HepG2 (cell line): ENCODE data around the gene SLC19A1. TPM values are rescaled to one million over a fixed set of nuclear protein-coding genes. Genes with fewer than 3 reads are reported as not detected.

Source experiments
- ATAC-seq: fragments of 200-7000 bp; cut with Tn5 transposase; 3 replicates; pipeline ENCODE4 v1.9.1; 2020; ENCODE audit warnings: mild to moderate bottlenecking, moderate library complexity
- BruUV-seq: library from RNA; stranded (reverse); fragments of 400-500 nt; replicated peaks from 2 replicates; lab custom pipeline; 2021; lab: Mats Ljungman, UMichigan
- CTCF ChIA-PET: fragments of 300-600 bp; formaldehyde crosslinking; extraction: SDS; loops from one replicate; lab custom pipeline; 2021; ENCODE audit warnings: low total read pairs, inconsistent platforms, low intra/inter-chr PET ratio; lab: Yijun Ruan, JAX
- POLR2A ChIA-PET: fragments of 350-600 bp; sonication (Branson Sonifier 250); formaldehyde crosslinking; loops from one replicate; lab custom pipeline; 2020; ENCODE audit warnings: antibody characterized with exemption, inconsistent platforms; lab: Yijun Ruan, JAX
- DNase-seq: peaks from one replicate; pipeline ENCODE4 v3.0.0-alpha.2; 2015; ENCODE audit warnings: low spot score
- FAIRE-seq: peaks from 3 replicates; lab custom pipeline; 2011; peaks lifted over from hg19 to GRCh38; lab: Jason Lieb, UNC
- H2AFZ ChIP-seq: one replicate; pipeline ENCODE4 v1.6.1; 2011; ENCODE audit warnings: low read length, inconsistent platforms
- H3K27ac ChIP-seq: fragments of 300-600 bp; 3 replicates; pipeline ENCODE4 v1.8.0; 2011; ENCODE audit warnings: mixed run types, mild to moderate bottlenecking, mixed read lengths, low read length, inconsistent platforms; ENCODE audit not compliant: insufficient read depth; ENCODE audit errors: extremely low read length
- H3K27me3 ChIP-seq, 2 experiments: fragments of 200-600 bp in 1 of 2; 2 replicates in 1 of 2; 3 replicates in 1 of 2; pipeline versions ENCODE4 v1.6.0 to v1.8.0; 2011; ENCODE audit warnings: low read length in 2 of 2, mild to moderate bottlenecking in 2 of 2, moderate library complexity in 2 of 2, inconsistent platforms in 1 of 2; ENCODE audit not compliant: insufficient read depth in 2 of 2, control insufficient read depth in 1 of 2
- H3K36me3 ChIP-seq, 2 experiments: fragments of 200-600 bp in 1 of 2; replicated peaks in 1 of 2; 2 replicates in 1 of 2; 3 replicates in 1 of 2; pipeline versions ENCODE4 v1.5.1 to v1.8.0; 2011; ENCODE audit warnings: low read length in 2 of 2, inconsistent platforms in 1 of 2; ENCODE audit not compliant: insufficient read depth in 2 of 2, control insufficient read depth in 1 of 2
- H3K4me1 ChIP-seq: 2 replicates; pipeline ENCODE4 v1.5.1; 2012; ENCODE audit warnings: low read length, inconsistent platforms; ENCODE audit not compliant: insufficient read depth
- H3K4me2 ChIP-seq: 2 replicates; pipeline ENCODE4 v1.6.0; 2011; ENCODE audit warnings: low read depth, low read length, inconsistent platforms
- H3K4me3 ChIP-seq, 3 experiments: fragments of 200-600 bp in 1 of 3; sonication (generic), shearing (Covaris generic) in 1 of 3; replicated peaks in 1 of 3; 2 replicates each; pipeline ENCODE4 v1.5.1; 2011 to 2016; ENCODE audit warnings: low read length in 3 of 3, inconsistent platforms in 2 of 3, low read depth in 2 of 3, mild to moderate bottlenecking in 2 of 3, control low read depth in 1 of 3, mixed read lengths in 1 of 3; ENCODE audit not compliant: insufficient read depth in 1 of 3
- H3K79me2 ChIP-seq: one replicate; pipeline ENCODE4 v1.6.1; 2011; ENCODE audit warnings: low read length, inconsistent platforms; ENCODE audit not compliant: insufficient read depth
- H3K9ac ChIP-seq: 2 replicates; pipeline ENCODE4 v1.6.0; 2011; ENCODE audit warnings: mild to moderate bottlenecking, low read depth, low read length, inconsistent platforms; ENCODE audit not compliant: insufficient read depth
- H3K9me3 ChIP-seq: 2 replicates; pipeline ENCODE4 v1.5.1; 2012; ENCODE audit warnings: mild to moderate bottlenecking, low read length
- H4K20me1 ChIP-seq: 2 replicates; pipeline ENCODE4 v1.6.0; 2011; ENCODE audit warnings: inconsistent platforms, mild to moderate bottlenecking, low read length, moderate library complexity; ENCODE audit not compliant: insufficient read depth
- AGO2 ChIP-seq: fragments of 200-400 bp; formaldehyde crosslinking; optimal IDR thresholded peaks from 2 replicates; pipeline ENCODE3; 2017; ENCODE audit warnings: mild to moderate bottlenecking, low read depth, low read length, moderate library complexity
- ARHGAP35 ChIP-seq: sonication (generic); formaldehyde crosslinking; IDR thresholded peaks from 2 replicates; pipeline ENCODE4 v1.9.0; 2022; ENCODE audit warnings: mild to moderate bottlenecking, inconsistent platforms, moderate library complexity, missing genetic modification reagents, borderline replicate concordance
- ESRRA ChIP-seq: sonication (generic); formaldehyde crosslinking; IDR thresholded peaks from 2 replicates; pipeline ENCODE4 v1.5.1; 2020; ENCODE audit warnings: mild to moderate bottlenecking, low read depth, missing genetic modification reagents
- NCOA2 ChIP-seq: sonication (generic); formaldehyde crosslinking; IDR thresholded peaks from 2 replicates; pipeline ENCODE4 v1.8.0; 2022; ENCODE audit warnings: inconsistent platforms
- WGBS: methylation state at CpG from one replicate; pipeline ENCODE4 v1.1.6; 2017; ENCODE audit warnings: low lambda C conversion rate; 5-methylcytosine and 5-hydroxymethylcytosine counted together
- in situ Hi-C: cut with HindIII; loops from 2 replicates; pipeline ENCODE4 v1.10.0; 2017; ENCODE audit warnings: low pct_unique_long_range_greater_than_20kb; ENCODE audit not compliant: extremely low pct_ligation_motif_present
- intact Hi-C: fragments of 100-400 bp; cut with micrococcal nuclease; formaldehyde crosslinking; loops from one replicate; pipeline ENCODE4 v1.10.0; 2022; ENCODE audit not compliant: unreplicated experiment
- polyA plus RNA-seq, 8 experiments: library from polyadenylated mRNA; depleted of rRNA in 3 of 8; stranded (reverse) in 7 of 8; unstranded in 1 of 8; fragments of >200 nt; fragmentation: Illumina TruSeq in 4 of 8; extraction: Trizol in 4 of 8; gene quantifications; 2 replicates each; pipeline versions ENCODE4 v1.2.1 to v1.2.3, GENCODE V29; 2011 to 2016; ENCODE audit warnings: low read depth in 4 of 8, missing spikeins in 1 of 8, mixed read lengths in 1 of 8; ENCODE audit not compliant: insufficient read depth in 1 of 8
- total RNA-seq, 5 experiments: library from RNA; depleted of rRNA; stranded (reverse); fragments of >200 nt; fragmentation: Illumina TruSeq; extraction: Trizol; gene quantifications; 2 replicates each; pipeline ENCODE4 v1.2.3, GENCODE V29; 2016; ENCODE audit warnings: low read depth in 1 of 5
- TF ChIP-seq, protein P1 (sequence below): sonication (generic); formaldehyde crosslinking; IDR thresholded peaks from 2 replicates; pipeline ENCODE4 v1.5.1; 2020; ENCODE audit warnings: mild to moderate bottlenecking, missing genetic modification reagents, moderate library complexity

The SLC19A1 gene
- total and polyA plus RNA-seq, 2 of the 13 experiments (the other 11 are each of a cell fraction or from before 2014, with no cell fraction given): 21.8 to 23.0 TPM

GRCh38 chr21:45496968-45497845, 45.0 kb downstream of the SLC19A1 start:
- H3K36me3 ChIP-seq: peaks cover 15 to 35% of the 10 kb centered on the region in 2 experiments
- no peak for FAIRE-seq

More at GRCh38 chr21:45496968-45497845, 45.0 kb downstream of the SLC19A1 start:
- ATAC-seq: peak; percentile 31
- no peaks in the 10 kb centered on the region for H3K79me2 ChIP-seq
- TF ChIP-seq, protein P1, sequence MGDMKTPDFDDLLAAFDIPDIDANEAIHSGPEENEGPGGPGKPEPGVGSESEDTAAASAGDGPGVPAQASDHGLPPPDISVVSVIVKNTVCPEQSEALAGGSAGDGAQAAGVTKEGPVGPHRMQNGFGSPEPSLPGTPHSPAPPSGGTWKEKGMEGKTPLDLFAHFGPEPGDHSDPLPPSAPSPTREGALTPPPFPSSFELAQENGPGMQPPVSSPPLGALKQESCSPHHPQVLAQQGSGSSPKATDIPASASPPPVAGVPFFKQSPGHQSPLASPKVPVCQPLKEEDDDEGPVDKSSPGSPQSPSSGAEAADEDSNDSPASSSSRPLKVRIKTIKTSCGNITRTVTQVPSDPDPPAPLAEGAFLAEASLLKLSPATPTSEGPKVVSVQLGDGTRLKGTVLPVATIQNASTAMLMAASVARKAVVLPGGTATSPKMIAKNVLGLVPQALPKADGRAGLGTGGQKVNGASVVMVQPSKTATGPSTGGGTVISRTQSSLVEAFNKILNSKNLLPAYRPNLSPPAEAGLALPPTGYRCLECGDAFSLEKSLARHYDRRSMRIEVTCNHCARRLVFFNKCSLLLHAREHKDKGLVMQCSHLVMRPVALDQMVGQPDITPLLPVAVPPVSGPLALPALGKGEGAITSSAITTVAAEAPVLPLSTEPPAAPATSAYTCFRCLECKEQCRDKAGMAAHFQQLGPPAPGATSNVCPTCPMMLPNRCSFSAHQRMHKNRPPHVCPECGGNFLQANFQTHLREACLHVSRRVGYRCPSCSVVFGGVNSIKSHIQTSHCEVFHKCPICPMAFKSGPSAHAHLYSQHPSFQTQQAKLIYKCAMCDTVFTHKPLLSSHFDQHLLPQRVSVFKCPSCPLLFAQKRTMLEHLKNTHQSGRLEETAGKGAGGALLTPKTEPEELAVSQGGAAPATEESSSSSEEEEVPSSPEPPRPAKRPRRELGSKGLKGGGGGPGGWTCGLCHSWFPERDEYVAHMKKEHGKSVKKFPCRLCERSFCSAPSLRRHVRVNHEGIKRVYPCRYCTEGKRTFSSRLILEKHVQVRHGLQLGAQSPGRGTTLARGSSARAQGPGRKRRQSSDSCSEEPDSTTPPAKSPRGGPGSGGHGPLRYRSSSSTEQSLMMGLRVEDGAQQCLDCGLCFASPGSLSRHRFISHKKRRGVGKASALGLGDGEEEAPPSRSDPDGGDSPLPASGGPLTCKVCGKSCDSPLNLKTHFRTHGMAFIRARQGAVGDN (CRISPR knock-in tag): peak; percentile 34
- TF ChIP-seq AGO2 (peak; percentile 66), NCOA2 (CRISPR knock-in tag) (peak; percentile 11; the same call in 1 of the 2 replicates), ESRRA (peak; percentile 34; the same call in 1 of the 2 replicates), ARHGAP35 (CRISPR knock-in tag) (no peak)
- intact Hi-C loops (no loop called here), in situ Hi-C loops (no loop called here)
- no peaks in the 10 kb centered on the region for H4K20me1 ChIP-seq
- ChIA-PET POLR2A (interaction anchor here (1.1 kb wide), 1 partner anchor 28 kb away, joined by 4 read pairs; no protein-coding TSS in a partner anchor), CTCF (no interaction called here)
- H3K27me3 ChIP-seq: no peaks in the 10 kb centered on the region
- BruUV-seq: no TSS peak
- no peak overlapping the region for H3K4me2 ChIP-seq
- no peak overlapping the region for H3K4me3 ChIP-seq
- no peak overlapping the region for H3K9ac ChIP-seq
- no peak overlapping the region for H3K27ac ChIP-seq
- no peaks in the 10 kb centered on the region for H3K4me1 ChIP-seq
- H3K9me3 ChIP-seq: no peaks in the 10 kb centered on the region
- no peak for DNase-seq
- 66% methylated on average over 6 of the region's 22 CpGs for WGBS
- H2AFZ ChIP-seq: no peak overlapping the region
